Psoas muscle (tissue), 8 donors: Measurements from ENCODE around the gene PRDM10. TPM values are rescaled to one million over a fixed set of nuclear protein-coding genes. Genes with fewer than 3 reads are reported as not detected.

ENCODE experiments used
- ATAC-seq, 4 donors: fragments of 200-7000 bp; cut with Tn5 transposase; one replicate each; pipeline ENCODE4 v1.9.1; 2020; ENCODE audit warnings: moderate library complexity in 3 of 4, mild to moderate bottlenecking in 2 of 4
- DNase-seq, 2 donors: peaks; one replicate each; pipeline ENCODE4 v3.0.0-alpha.2; 2020
- H3K27ac ChIP-seq: fragments of 200-600 bp; one replicate; pipeline ENCODE4 v1.8.0; 2022
- H3K27me3 ChIP-seq, 3 donors: fragments of 200-600 bp in 1 of 3; one replicate each; pipeline versions ENCODE4 v1.6.1 to v1.8.0; 2013 to 2022; ENCODE audit warnings: low read length in 2 of 3, mild to moderate bottlenecking in 2 of 3, moderate library complexity in 1 of 3; ENCODE audit not compliant: insufficient read depth in 3 of 3
- H3K36me3 ChIP-seq, 2 donors: fragments of 200-600 bp in 1 of 2; one replicate each; pipeline versions ENCODE4 v1.6.1 to v1.8.0; 2013 to 2022; ENCODE audit warnings: low read depth in 1 of 2, mild to moderate bottlenecking in 1 of 2, moderate library complexity in 1 of 2; ENCODE audit not compliant: insufficient read depth in 1 of 2
- H3K4me1 ChIP-seq: fragments of 200-600 bp; one replicate; pipeline ENCODE4 v1.8.0; 2022
- H3K4me3 ChIP-seq: fragments of 200-600 bp; one replicate; pipeline ENCODE4 v1.8.0; 2022; ENCODE audit warnings: mild to moderate bottlenecking
- H3K9me3 ChIP-seq: fragments of 200-600 bp; one replicate; pipeline ENCODE4 v1.8.0; 2022
- WGBS, 3 donors: extraction: QIAGEN DNeasy Blood & Tissue Kit; methylation state at CpG; one replicate each; pipeline versions ENCODE4 v1.1.6 to v1.1.7; 2013; 5-methylcytosine and 5-hydroxymethylcytosine counted together
- intact Hi-C, 2 donors: fragments of 100-400 bp; cut with DNase I; formaldehyde crosslinking; loops; one replicate each; pipeline versions ENCODE4 v1.11.0 to v1.14.2; 2022
- polyA plus RNA-seq, 3 donors: library from polyadenylated mRNA; stranded (reverse); fragments of 200-250 nt; gene quantifications; one replicate each; pipeline ENCODE4 v1.2.3, GENCODE V29; 2013
- total RNA-seq, 4 donors: library from RNA; stranded (reverse); fragmentation: NEBNext Ultra II Directional in 2 of 4; extraction: Animal tissue kit (Norgen Biotek cat#: 25700) in 2 of 4; gene quantifications; one replicate each; pipeline versions ENCODE4 v1.2.1 to v1.2.4, GENCODE V29; 2021 to 2023
- TF ChIP-seq, protein P1 (sequence below): fragments of 200-600 bp; IDR thresholded peaks from one replicate; pipeline ENCODE4 v1.8.0; 2022; ENCODE audit warnings: antibody characterized with exemption
- donor health status: healthy with polysubstance abuse.
- donor health status: DM: no; HTN: no; CAD: no; lungs with moderate emphysema.
- donor health status: Bipolar disorder and iron deficiency.
- donor health status: healthy.
- donor health status: DM: yes; HTN: yes; CAD: no.
- donor health status: DM: no; HTN: no; CAD: no.
- donor health status: DM: no; HTN: no; CAD: no.
- donor health status: DM: yes; HTN: yes; CAD: no.

PRDM10 gene
- total and polyA plus RNA-seq, 7 donors: 2.5 to 7.8 (median 4.2) TPM

DNA sequence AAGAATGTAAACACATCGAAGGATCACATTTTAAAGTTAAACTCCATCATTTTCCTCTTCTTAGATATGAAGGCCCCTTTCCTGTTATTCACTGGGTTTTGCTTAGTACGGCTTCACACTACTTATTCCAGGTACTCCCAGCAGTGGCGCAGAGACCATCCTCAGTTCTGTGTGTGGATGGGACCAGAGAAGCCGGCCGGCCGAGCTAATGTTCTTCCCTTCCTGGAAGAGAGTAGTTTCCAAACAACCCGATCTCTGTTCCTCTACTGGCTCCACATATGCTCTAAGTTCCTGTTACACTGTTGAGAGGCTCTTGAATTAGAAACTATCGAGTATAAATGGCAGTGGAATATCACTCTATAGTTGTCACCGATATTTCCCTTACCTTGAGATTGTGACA lies 106.6 kb downstream of the PRDM10 start:
- H3K9me3 ChIP-seq: no peaks in the 10 kb centered on the region
- TF ChIP-seq, protein P1, sequence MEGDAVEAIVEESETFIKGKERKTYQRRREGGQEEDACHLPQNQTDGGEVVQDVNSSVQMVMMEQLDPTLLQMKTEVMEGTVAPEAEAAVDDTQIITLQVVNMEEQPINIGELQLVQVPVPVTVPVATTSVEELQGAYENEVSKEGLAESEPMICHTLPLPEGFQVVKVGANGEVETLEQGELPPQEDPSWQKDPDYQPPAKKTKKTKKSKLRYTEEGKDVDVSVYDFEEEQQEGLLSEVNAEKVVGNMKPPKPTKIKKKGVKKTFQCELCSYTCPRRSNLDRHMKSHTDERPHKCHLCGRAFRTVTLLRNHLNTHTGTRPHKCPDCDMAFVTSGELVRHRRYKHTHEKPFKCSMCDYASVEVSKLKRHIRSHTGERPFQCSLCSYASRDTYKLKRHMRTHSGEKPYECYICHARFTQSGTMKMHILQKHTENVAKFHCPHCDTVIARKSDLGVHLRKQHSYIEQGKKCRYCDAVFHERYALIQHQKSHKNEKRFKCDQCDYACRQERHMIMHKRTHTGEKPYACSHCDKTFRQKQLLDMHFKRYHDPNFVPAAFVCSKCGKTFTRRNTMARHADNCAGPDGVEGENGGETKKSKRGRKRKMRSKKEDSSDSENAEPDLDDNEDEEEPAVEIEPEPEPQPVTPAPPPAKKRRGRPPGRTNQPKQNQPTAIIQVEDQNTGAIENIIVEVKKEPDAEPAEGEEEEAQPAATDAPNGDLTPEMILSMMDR: no peak
- ATAC-seq: no peak
- peaks cover 3 to 40% of the 10 kb centered on the region in 2 donors for H3K36me3 ChIP-seq
- H3K27ac ChIP-seq: peak overlapping the region; percentile 88
- intact Hi-C loops: no loop called here
- H3K4me3 ChIP-seq: peak overlapping the region; percentile 98
- DNase-seq: no peak
- no peaks in the 10 kb centered on the region for H3K27me3 ChIP-seq
- 62 to 68% (median 68%) methylated on average over 9 of the region's 9 CpGs for WGBS, 3 donors
- peaks cover 13% of the 10 kb centered on the region for H3K4me1 ChIP-seq

GRCh38 chr11:129895126-129896041 lies 107.3 kb downstream of the PRDM10 start, which contains the start of gene NFRKB:
Gene NFRKB, minus strand, starts transcription at chr11:129895578. Its CDS starts 2,729 bp downstream, at chr11:129892849.
- Histone ChIP-seq H3K36me3 (peaks cover 3 to 40% of the 10 kb centered on the region in 2 donors), H3K27me3 (no peaks in the 10 kb centered on the region), H3K27ac (peak within 1 kb of the TSS; percentile 88), H3K9me3 (no peaks in the 10 kb centered on the region), H3K4me1 (peaks cover 13% of the 10 kb centered on the region), H3K4me3 (peak within 1 kb of the TSS; percentile 98)
- ATAC-seq: peak; percentile 98 to 99 (median 99)
- peak; percentile 87 to 92 for DNase-seq
- intact Hi-C loops: no loop called here
- TF ChIP-seq, protein P1: no peak
- WGBS, 3 donors: 1 to 2% (median 2%) methylated on average over 58 to 77 of the region's 77 CpGs

GRCh38 chr11:129894278-129895125 lies 108.1 kb downstream of the PRDM10 start:
- TF ChIP-seq, protein P1: no peak
- Histone ChIP-seq H3K4me3 (peak overlapping the region; percentile 98), H3K27me3 (no peaks in the 10 kb centered on the region), H3K36me3 (peaks cover 11 to 38% of the 10 kb centered on the region in 2 donors), H3K9me3 (no peaks in the 10 kb centered on the region), H3K27ac (peak overlapping the region; percentile 88), H3K4me1 (peaks cover 13% of the 10 kb centered on the region)
- intact Hi-C loops: no loop called here
- DNase-seq (no peak), ATAC-seq (peak; percentile 10 to 45 (median 24))
- 22 to 26% (median 25%) methylated on average over 13 of the region's 13 CpGs for WGBS, 3 donors

GRCh38 chr11:129888451-129888850 lies 114.2 kb downstream of the PRDM10 start:
- no peaks in the 10 kb centered on the region for H3K4me1 ChIP-seq
- no peak for ATAC-seq
- no peak overlapping the region for H3K27ac ChIP-seq
- 84 to 89% (median 85%) methylated on average over 5 of the region's 5 CpGs for WGBS, 3 donors
- DNase-seq: no peak
- H3K4me3 ChIP-seq: no peak overlapping the region
- no peaks in the 10 kb centered on the region for H3K27me3 ChIP-seq
- H3K9me3 ChIP-seq: no peaks in the 10 kb centered on the region
- peaks cover 33 to 93% of the 10 kb centered on the region in 2 donors for H3K36me3 ChIP-seq
- TF ChIP-seq, protein P1: no peak
- intact Hi-C loops: no loop called here
